HEK293 (cell line): ENCODE measurements around the gene MAGI2.

Experiments
- GLI2 ChIP-seq: fragments of 450-650 bp; formaldehyde crosslinking; IDR thresholded peaks from 2 replicates; pipeline ENCODE4; 2017; ENCODE audit warnings: missing biosample characterization, missing genetic modification characterization, low read depth, borderline replicate concordance
- SP2 ChIP-seq: fragments of 450-650 bp; formaldehyde crosslinking; IDR thresholded peaks from 2 replicates; pipeline ENCODE4 v1.5.1; 2016; ENCODE audit warnings: missing biosample characterization, missing genetic modification characterization
- TF ChIP-seq, protein P1 (sequence below): fragments of 450-650 bp; formaldehyde crosslinking; IDR thresholded peaks from 2 replicates; pipeline ENCODE4 v1.5.1; 2016; ENCODE audit warnings: missing biosample characterization, missing genetic modification characterization, borderline replicate concordance

DNA sequence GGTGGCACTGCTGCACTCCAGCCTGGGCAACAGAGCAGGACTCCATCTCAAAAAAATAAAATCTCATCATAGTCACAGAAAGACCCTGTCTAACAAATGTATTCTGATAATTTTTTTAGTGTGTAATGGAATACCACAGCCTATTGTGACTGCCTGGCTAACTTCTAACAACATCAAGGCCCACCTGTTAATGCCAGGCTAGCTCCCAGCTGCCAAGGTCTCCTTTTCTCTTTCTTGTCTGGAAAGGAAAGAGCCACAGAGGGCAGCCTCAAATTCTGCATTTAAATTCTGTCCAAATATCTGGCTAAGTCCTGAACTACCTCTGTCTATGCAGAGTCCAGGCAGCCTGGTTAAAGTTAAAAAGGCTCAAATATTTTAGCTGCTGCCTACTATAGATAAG, 700.9 kb downstream of the MAGI2 start:
- TF ChIP-seq, protein P1, sequence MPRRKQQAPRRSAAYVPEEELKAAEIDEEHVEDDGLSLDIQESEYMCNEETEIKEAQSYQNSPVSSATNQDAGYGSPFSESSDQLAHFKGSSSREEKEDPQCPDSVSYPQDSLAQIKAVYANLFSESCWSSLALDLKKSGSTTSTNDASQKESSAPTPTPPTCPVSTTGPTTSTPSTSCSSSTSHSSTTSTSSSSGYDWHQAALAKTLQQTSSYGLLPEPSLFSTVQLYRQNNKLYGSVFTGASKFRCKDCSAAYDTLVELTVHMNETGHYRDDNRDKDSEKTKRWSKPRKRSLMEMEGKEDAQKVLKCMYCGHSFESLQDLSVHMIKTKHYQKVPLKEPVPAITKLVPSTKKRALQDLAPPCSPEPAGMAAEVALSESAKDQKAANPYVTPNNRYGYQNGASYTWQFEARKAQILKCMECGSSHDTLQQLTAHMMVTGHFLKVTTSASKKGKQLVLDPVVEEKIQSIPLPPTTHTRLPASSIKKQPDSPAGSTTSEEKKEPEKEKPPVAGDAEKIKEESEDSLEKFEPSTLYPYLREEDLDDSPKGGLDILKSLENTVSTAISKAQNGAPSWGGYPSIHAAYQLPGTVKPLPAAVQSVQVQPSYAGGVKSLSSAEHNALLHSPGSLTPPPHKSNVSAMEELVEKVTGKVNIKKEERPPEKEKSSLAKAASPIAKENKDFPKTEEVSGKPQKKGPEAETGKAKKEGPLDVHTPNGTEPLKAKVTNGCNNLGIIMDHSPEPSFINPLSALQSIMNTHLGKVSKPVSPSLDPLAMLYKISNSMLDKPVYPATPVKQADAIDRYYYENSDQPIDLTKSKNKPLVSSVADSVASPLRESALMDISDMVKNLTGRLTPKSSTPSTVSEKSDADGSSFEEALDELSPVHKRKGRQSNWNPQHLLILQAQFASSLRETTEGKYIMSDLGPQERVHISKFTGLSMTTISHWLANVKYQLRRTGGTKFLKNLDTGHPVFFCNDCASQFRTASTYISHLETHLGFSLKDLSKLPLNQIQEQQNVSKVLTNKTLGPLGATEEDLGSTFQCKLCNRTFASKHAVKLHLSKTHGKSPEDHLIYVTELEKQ (tag by site-specific recombination), result no peak
- no peak for TF ChIP-seq SP2 (tag by site-specific recombination)
- no peak for TF ChIP-seq GLI2 (tag by site-specific recombination)
